NCI-H2107 treated with DMSO at 0.1 percent for 48 hours (cell line): ENCODE measurements around the gene C2orf78.
A peak's percentile ranks its signal among the peaks of the same experiment; 100 is the strongest.
"Not testable (repeated sequence)": the region's sequence is repeated elsewhere in the genome, so short reads cannot be mapped to it uniquely, and the experiment has no call there.

Source experiments
- DNase-seq: peaks from one replicate; lab custom pipeline; 2025; ENCODE audit not compliant: unreplicated experiment; lab: John Stamatoyannopoulos, UW

C2orf78 gene

DNA sequence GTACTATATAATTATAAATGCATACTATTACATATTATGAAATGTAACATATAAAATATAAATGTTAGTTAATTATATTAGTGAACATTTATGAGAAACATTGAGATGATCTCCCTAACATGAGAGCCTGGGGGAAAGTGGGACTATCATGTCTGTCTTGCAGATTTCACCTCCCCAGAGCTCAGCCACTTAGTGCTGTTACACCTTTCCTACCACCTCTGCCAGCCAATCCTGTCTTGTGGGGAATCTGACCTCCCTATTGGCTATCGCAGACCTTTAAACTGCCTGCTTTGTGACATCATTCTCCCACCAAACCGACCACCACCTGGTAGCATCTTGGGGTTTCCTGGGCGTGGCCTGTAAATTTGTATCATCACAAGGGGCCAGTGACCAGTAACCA lies at the start of gene C2orf78:
TSS of gene C2orf78 (plus strand) at position 301 of the 400 bp plus-strand sequence. CDS start 127 bp downstream, outside the sequence.
- DNase-seq = not testable (repeated sequence)

DNA sequence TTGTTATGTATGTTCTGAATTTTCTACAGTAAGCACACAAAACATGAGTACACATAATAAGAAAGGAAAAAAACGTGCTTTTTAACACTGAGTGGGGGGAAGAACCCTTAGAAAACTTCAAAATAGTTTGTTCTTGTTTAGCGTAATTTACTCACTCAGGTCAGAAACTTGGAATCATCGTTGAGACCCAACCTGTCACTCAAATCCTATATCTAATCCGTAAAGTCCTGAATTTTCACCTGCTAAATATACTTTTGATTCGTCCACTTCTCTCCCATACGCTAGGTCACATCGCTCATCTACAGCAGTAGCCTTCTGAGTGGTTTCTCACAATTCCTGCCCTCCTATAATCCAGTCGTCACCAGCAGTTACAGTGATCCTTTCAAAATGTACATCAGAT lies 47.6 kb upstream of the C2orf78 start:
- DNase-seq = no peak

DNA sequence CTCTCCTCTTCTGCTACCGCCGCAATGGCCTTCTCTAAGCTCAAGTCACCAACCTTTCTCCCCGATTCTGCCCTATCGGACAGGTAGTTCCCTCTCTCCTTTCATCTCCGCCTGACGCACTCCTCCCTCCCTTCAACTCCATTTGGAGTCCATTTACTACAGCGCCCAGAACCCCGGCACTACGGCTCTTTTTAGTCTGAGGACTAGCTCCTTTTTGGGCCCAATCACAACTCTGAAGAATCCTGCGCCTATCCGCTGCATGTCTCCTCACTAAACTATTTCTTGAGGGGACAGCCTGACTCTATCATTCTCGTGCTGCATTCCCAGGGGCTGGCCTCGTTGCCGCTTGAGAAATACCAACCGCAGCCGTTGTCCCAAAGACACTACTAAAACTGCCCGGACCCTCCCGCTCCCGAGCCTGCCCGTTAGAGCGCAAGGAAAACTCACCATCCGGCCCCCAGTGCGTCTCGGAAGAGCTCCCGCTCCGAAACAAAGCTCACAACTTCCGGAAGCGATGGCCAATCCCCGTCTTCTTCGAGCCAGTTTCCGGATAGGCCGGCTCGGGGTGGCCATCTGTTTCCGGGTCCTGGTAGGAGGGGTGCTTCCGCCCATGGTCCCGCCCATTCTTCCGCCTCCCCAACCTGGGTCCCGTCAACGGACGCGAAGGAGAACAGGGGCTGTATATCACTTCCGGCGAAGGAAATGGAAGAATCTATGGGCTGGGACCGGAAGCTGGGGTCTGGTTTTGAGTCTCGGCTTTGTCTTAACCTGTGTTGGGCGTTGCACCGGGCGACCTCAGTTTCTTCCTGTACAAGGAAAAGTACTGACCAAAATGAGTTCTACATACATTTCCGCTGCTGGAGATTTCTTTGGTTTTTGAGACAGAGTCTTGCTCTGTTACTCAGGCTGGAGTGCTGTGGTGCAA lies 46.9 kb upstream of the C2orf78 start, which contains the start of gene TPRKB:
TSS of gene TPRKB (minus strand) at position 491 of the 925 bp plus-strand sequence. CDS start 2,776 bp downstream, outside the sequence.
- DNase-seq = peak; percentile 91

- no peak for DNase-seq
Measured at GRCh38 chr2:73739101-73739500, 44.9 kb upstream of the C2orf78 start.

GRCh38 chr2:73740767-73741166 lies 43.2 kb upstream of the C2orf78 start:
- no peak for DNase-seq

- no peak for DNase-seq
Measured at GRCh38 chr2:73746015-73746876, 37.7 kb upstream of the C2orf78 start.

DNA sequence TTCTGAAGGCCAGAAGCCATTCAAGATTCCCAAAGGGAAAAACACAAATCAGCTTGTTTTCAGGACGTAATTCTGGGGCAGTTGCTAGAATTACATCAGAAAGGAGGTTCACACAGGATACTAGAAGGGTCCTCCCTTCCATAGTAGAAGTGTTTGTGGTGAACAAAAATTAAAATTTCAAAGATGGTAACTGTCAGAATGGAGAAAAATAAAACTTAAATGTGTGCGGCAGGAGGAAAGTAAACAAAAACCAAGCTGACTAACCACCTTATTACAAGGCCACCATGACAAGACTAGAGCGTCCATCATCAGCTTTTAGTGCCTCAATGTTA lies 37.1 kb upstream of the C2orf78 start:
- DNase-seq = no peak

DNA sequence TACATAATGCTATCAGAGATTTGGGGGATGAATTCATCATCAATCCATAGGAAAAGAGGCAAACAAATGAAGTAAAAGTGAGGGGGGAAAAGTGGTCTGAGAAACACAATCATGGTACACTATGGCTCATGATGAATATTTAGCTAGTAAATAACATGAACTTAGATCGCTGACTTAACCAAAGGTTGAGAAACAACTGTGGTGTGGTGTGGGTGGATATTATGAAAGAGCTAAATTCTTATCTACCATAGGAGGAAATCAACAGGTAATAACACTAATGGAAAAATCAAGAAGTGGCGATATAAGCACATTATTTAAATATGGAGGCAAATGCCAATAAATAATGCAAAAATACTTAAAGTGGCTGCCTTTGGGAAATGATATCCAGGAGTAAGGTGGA lies 34.7 kb upstream of the C2orf78 start:
- DNase-seq = no peak

GRCh38 chr2:73754332-73754731 lies 29.7 kb upstream of the C2orf78 start:
- DNase-seq = not testable (repeated sequence)

DNA sequence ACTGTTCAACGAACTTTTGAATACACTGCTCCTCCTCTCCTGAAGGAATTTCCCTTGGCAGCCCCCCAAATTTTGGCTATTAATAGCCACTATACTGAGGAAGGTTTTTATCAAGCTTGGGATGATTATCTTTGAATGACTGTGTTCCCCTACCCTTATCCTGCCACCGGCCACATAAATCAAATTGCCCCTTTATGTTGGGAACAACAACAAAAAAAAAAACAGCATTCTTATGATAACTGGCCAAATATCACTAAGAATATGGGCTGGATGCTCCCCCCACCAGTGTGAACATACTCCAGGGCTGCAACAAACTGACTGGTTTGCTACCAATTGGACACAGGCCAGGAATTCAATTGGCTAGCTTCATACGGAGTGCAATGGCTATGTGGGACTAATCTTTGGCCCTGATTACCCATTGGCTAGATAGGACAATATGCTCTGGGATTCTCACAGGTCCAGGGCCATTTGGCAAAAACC lies 24.7 kb upstream of the C2orf78 start:
- no peak for DNase-seq

GRCh38 chr2:73759904-73760303 lies 24.1 kb upstream of the C2orf78 start:
- DNase-seq = no peak

DNA sequence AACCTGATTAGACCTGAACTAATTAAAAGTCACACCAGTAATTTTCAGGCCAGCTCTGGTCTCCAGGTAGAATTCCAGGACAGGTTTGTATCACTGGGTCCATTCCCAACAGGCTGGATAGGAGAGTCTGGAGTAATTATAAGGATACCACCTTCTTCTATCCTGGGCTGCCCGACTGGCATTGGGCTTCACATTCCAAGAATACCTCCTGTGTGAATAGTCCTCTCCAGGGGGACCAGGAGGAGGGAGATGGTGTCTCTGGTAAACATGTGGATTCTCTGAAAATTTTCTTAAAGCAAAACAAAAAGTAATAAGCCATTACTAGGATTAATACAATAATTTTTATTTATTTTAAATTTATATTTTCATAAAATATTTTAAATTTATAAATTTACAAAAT lies 21.4 kb upstream of the C2orf78 start:
- no peak for DNase-seq

- DNase-seq = no peak
Measured at GRCh38 chr2:73764945-73765344, 19.0 kb upstream of the C2orf78 start.

GRCh38 chr2:73766349-73766748 lies 17.6 kb upstream of the C2orf78 start:
- no peak for DNase-seq

GRCh38 chr2:73766994-73767393 lies 17.0 kb upstream of the C2orf78 start:
- no peak for DNase-seq

- DNase-seq = no peak
Measured at GRCh38 chr2:73770725-73771124, 13.3 kb upstream of the C2orf78 start.

- DNase-seq = no peak
Measured at GRCh38 chr2:73772819-73773218, 11.2 kb upstream of the C2orf78 start.

DNA sequence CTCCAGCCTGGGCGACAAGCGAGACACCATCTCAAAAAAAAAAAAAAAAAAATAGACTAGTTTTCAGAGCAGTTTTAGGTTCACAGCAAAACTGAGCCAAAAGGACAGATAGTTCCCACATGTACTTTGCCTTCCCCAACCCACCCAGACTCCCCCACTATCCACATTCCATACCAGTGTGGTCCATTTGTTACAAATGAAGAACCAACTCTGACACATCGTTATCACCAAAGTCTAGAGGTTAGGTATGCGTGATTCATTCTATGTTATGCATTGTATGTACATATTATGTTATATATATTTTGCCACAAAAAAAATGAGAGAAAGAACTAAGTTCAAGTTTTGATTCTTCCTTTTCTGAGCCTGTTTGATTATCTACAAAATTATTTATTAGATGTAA lies 7.6 kb upstream of the C2orf78 start:
- no peak for DNase-seq

DNA sequence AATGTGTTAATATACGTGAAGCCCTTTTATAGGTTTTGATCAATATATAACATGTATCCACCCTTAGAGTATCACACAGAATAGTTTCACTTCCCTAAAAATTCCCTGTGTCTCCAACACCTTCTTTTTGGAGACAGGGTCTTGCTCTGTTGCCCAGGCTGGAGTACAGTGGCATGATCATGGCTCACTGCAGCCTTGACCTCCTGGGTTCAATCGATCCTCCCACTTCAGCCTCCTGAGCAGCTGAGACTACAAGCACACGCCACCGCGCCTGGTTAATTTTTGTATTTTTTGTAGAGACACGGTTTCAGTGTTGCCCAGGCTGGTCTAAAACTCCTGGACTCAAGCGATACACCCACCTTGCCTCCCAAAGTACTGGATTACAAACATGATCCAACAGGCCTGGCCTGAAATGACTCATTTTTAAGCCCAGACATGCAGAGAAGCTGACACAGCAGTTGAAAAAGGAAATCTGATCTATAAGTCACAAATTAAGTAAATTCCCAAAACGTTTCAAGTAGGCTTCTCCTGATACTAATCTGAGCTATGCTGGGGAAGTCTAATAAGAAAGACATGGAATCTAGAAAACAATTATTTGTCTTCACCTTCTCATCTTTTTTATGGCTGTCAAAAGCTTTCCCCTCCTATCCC lies 7.0 kb upstream of the C2orf78 start:
- no peak for DNase-seq

- DNase-seq = not testable (repeated sequence)
Measured at GRCh38 chr2:73778867-73779466, 5.0 kb upstream of the C2orf78 start.
